NOMO-1 treated with dmso at 0.1 percent for 144 hours (cell line): ENCODE measurements around the gene HMGN1.

ENCODE experiments used
- DNase-seq: peaks from one replicate; lab custom pipeline; 2025; ENCODE audit not compliant: unreplicated experiment; lab: John Stamatoyannopoulos, UW

Gene HMGN1

DNA sequence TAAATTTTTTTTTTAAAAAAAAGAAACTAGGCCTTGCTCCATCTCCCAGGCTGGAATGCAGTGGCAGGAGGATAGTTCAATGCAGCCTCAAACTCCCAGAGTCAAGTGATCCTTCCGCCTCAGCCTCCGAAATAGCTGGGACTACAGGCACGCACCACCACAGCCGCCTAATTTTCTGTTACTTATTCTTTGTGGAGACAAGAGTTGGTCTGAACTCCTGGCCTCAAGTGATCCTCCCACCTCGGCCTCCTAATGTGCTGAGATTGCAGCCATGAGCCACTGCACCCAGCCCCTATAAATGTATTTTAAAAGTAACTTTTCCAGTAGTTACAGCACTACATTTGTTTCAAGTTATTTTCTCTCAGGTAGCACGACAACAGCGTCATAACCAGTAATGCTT lies 37.7 kb downstream of the HMGN1 start:
- no peak for DNase-seq

DNA sequence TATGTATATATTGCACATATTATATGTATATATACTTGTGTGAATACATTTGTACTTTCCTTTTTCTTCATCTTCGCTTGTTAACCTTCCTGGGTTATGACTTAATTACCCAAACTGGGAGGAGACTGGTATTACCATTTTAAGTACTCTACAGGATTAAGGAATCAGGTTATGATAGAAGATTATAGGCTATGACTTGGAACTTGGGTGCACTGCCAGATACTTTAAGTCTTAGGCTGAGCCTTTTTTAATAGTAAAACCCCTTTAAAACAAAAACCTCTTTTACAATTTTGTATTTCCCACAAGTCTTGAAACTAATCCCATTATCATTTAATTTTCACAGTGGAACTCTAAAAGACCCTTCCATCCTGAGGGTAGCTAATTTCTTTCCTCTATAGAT lies 41.4 kb downstream of the HMGN1 start:
- no peak for DNase-seq

DNA sequence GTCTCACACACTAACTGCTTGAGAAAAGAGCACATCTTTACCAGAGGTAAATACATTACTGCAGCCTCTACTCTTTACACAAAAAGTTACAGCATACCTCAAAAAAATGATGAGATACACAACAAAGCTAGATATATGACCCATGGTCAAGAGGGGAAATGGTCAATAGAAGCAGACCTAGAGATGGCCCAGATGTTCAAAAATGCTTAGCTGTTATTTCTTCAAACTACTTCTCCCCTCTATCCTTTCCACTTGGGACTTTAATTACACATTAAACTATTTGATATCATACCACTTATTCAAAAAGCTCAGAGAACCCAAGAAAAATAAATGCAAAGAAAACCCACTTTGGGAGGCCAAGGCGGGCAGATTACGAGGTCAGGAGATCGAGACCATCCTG lies 48.3 kb downstream of the HMGN1 start:
- DNase-seq, result no peak

DNA sequence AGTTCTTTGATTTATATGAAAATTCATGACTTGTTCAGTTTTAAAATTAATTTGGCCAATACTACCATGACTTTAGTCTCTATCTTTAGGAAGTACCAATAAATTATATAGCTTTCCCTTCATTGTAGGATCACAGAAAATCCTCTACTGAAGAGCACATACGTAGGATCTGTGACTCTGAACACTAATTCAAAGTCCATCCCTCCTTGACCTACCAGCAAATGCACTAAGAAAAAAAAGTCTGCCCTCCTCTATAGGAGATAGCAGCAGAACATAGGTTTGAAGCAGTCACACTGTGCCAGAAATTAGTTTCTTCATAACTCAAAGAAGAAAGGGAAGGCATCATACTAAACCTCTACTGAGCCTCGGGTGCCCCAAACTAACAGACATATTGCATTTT lies 52.0 kb downstream of the HMGN1 start:
- DNase-seq, result no peak
